Epithelial cell of esophagus (primary cell): Measurements from ENCODE around the gene OPN1MW3.
"Not testable (repeated sequence)": the region's sequence is repeated elsewhere in the genome, so short reads cannot be mapped to it uniquely, and the experiment has no call there.

Experiments used
- DNase-seq: peaks from one replicate; pipeline ENCODE4 v3.0.0; 2010; ENCODE audit warnings: low read depth
- H3K4me3 ChIP-seq: 2 replicates; pipeline ENCODE4 v1.5.1; 2011; ENCODE audit warnings: mild to moderate bottlenecking, low read length, control low read depth
- TF ChIP-seq, protein P1 (sequence below): IDR thresholded peaks from 2 replicates; pipeline ENCODE4 v1.5.1; 2011; ENCODE audit warnings: low read depth, mild to moderate bottlenecking, low read length, control low read depth, inconsistent platforms; ENCODE audit not compliant: insufficient read depth; ENCODE audit errors: missing control alignments

The OPN1MW3 gene

DNA sequence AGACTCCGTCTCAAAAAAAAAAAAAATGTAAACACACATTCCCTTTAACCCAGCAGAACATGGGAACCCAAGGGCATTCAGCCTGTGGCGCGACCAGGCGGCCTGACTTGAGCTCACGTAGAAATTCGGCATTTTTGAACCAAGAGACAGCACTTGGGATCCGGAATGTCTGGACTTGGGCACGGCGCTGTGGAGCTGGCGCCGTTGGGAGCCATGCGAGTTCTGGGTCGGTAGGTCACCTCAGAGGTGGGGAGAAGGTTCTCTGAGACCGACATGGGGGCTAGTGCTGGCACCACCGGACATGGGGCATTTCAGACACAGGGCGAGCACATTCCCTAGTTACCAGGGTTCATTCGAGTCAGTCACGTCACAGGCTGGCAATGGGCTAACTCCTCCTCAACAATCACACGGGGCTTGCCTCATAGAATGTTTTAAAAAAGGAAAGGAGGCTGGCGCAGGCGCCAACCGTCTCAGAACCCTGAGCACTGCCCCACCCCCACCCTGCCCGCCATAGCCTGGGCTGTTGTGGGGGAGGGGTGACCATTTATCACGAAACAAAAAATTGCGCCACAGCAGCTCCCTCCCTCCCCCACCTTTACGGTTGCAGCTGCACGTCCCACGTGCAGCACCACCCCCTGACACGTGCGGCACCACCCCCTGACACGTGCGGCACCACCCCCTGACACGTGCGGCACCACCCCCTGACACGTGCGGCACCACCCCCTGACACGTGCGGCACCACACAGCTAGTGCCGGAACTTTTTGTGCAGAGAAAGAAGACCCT, 37.6 kb downstream of the OPN1MW3 start, which contains the start of gene TEX28:
Gene TEX28, minus strand, starts transcription at position 334 of the 784 bp plus-strand sequence. CDS start 3,007 bp downstream, outside the sequence.
- no peak within 1 kb of the TSS for H3K4me3 ChIP-seq
- no peak for DNase-seq
- TF ChIP-seq, protein P1, sequence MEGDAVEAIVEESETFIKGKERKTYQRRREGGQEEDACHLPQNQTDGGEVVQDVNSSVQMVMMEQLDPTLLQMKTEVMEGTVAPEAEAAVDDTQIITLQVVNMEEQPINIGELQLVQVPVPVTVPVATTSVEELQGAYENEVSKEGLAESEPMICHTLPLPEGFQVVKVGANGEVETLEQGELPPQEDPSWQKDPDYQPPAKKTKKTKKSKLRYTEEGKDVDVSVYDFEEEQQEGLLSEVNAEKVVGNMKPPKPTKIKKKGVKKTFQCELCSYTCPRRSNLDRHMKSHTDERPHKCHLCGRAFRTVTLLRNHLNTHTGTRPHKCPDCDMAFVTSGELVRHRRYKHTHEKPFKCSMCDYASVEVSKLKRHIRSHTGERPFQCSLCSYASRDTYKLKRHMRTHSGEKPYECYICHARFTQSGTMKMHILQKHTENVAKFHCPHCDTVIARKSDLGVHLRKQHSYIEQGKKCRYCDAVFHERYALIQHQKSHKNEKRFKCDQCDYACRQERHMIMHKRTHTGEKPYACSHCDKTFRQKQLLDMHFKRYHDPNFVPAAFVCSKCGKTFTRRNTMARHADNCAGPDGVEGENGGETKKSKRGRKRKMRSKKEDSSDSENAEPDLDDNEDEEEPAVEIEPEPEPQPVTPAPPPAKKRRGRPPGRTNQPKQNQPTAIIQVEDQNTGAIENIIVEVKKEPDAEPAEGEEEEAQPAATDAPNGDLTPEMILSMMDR, result no peak

DNA sequence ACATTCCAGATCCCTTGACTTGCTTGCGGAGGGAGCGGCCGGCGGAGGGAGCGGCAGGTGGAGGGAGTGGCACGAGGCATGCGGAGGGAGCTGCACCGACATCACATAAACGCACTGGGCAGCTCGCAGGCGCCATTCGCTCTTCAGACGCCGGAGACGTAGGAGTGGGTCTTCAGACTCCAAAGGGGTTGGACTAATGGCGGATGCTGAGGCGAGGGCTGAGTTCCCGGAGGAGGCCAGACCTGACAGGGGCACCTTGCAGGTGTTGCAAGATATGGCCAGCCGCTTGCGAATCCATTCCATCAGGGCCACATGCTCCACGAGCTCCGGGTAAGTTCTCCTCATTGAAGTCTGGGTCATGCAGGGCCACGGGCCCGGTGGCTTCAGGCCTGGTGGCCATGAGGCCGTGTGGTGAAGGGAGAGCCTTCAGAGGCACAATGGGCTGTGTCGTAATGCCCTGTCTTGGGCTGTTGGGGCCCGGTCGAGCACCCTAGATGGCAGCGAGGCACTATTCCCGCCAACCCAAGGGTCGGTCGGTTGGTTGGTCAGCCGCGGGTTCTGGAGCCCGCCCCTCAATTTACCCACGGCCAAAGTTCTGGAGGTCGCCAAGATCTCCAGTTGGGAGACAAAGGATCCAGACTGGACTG, 38.4 kb downstream of the OPN1MW3 start, which contains the start of gene TKTL1:
Gene TKTL1, plus strand, starts transcription at position 132 of the 647 bp plus-strand sequence. Its CDS starts 65 bp downstream, at position 197.
- DNase-seq, result no peak
- TF ChIP-seq, protein P1, result no peak
- no peak within 1 kb of the TSS for H3K4me3 ChIP-seq

DNA sequence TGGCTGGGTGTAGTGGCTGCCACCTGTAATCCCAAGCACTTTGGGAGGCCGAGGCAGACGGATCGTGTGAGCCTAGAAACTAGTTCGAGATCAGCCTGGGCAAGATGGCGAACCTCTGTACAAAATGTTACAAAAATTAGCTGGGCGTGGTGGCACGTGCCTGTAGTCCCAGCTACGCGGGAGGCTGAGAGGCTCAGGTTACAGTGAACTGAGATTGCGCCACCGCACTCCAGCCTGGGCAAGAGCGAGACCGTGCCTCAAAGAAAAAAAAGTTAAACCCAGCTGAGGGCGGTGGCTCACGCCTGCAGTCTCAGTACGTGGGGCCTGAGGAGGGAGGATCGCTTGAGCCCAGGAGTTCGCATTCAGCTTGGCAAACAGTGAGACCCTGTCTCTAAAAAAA, 39.3 kb downstream of the OPN1MW3 start:
- no peak for DNase-seq
- no peak overlapping the region for H3K4me3 ChIP-seq
- TF ChIP-seq, protein P1, result no peak

DNA sequence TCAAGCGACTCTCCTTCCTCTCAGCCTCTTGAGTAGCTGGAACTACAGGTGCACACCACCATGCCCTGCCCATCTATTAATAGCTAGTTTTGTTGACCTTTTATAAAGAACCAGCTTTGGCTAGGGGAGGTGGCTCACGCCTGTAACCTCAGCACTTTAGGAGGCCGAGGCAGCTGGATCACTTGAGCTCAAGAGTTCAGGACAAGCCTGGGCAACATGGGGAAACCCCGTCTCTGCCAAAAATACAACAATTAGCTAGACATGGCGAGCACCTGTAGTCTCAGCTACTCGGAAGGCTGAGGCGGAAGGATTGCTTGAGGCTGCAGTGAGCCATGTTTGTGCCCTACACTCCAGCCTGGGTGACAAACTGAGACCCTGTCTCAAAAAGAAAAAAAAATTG, 40.9 kb downstream of the OPN1MW3 start:
- no peak overlapping the region for H3K4me3 ChIP-seq
- DNase-seq, result peak; percentile 24
- TF ChIP-seq, protein P1, result no peak

DNA sequence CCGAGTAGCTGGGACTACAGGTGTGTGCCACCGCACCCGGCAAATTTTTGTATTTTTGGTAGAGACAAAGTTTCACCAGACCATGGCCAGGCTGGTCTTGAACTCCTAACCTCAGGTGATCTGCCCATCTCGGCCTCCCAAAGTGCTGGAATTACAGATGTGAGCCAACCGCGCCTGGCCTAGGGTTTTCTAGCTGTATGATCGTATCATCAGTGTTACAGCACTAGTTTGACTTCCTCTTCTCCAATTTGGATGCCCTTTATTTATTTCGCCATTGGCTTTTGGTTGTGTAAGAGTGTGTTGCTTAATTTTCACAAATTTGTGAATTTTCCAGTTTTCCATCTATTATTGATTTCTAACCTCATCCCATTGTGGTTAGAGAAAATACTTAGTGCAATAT, 43.4 kb downstream of the OPN1MW3 start:
- no peak overlapping the region for H3K4me3 ChIP-seq
- TF ChIP-seq, protein P1, result no peak
- DNase-seq, result no peak

DNA sequence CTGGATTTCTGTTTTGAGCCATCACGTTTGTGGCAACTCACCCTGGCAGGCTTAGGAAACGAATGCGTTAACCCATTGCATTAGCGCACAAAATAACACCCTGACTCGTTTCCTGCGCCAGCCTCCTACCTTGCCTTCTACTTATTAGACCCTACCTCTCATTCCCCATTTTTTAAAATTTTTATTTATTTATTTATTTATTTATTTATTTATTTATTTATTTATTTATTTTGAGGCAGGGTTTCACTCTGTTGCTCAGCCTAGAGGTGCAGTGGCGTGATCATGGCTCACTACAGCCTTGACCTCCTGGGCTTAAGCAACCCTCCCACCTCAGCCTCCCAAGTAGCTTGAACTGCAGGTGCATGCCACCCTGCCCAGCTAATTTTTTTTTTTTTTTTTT, 45.6 kb downstream of the OPN1MW3 start:
- H3K4me3 ChIP-seq, DNase-seq: not testable (repeated sequence)

DNA sequence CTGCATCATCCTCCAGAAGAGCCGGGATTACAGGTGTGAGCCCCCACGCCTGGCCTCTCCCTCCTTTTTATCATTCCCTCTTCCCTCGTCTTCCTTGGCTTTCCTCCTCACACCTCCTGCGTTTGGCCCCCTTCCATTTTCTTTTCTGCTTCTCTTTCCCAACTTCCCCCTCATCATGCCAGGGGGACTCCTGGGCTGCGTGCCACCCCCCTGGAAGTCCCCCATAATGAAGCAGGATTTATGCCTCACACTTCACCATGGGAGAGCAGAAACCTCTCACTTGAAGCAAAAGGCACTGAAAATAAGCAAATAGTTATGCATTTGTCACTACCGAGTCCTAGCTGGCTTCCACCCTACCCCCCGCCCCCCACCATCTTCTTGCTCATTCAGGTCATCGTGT, 46.1 kb downstream of the OPN1MW3 start:
- DNase-seq, result no peak
- H3K4me3 ChIP-seq, result no peak overlapping the region
- TF ChIP-seq, protein P1, result no peak
